Measurements from ENCODE around the gene UBB. TPM values are rescaled to one million over a fixed set of nuclear protein-coding genes. Genes with fewer than 3 reads are reported as not detected.

Gene UBB
- total RNA-seq, 2 experiments from 2014 or later: 1,579 to 1,628 TPM

GRCh38 chr17:16419929-16420271, 39.0 kb downstream of the UBB start:
- Mint-ChIP-seq H3K27ac (peak overlapping the region; percentile 100), H3K4me1 (ENCODE audit: low read depth) (peaks cover 42% of the 10 kb centered on the region), H3K36me3 (ENCODE audit: low read depth) (peaks cover 20% of the 10 kb centered on the region), H3K9me3 (no peaks in the 10 kb centered on the region), H3K4me3 (peak overlapping the region; percentile 60), H3K27me3 (ENCODE audit: low read depth) (no peaks in the 10 kb centered on the region)
- CTCF ChIA-PET: interaction anchor here (0.7 to 5.5 kb wide), 6 partner anchors 9 to 56 kb away, joined by 3 to 46 read pairs (median 4); no protein-coding TSS in a partner anchor
- peak; percentile 71 for DNase-seq
- intact Hi-C loops (cut with micrococcal nuclease): loop anchor here (1.0 to 5.0 kb wide), 4 partner anchors 18 to 393 kb away; no protein-coding TSS in a partner anchor

DNA sequence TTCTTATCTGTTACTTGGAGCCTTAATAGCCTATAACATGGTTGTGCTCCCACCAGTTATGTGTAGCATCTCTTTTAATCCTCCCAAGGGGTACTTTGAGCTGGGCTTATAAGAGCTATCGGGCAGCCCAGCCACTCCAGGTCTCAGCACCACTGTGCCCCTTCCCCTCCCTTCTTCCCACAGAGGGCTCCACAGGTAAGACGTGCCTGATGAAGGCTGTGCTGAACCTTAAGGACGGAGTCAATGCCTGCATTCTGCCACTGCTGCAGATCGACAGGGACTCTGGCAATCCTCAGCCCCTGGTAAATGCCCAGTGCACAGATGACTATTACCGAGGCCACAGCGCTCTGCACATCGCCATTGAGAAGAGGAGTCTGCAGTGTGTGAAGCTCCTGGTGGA, 41.5 kb downstream of the UBB start:
- no peaks in the 10 kb centered on the region for H3K9me3 Mint-ChIP-seq
- intact Hi-C loops (cut with micrococcal nuclease): no loop called here
- no peaks in the 10 kb centered on the region for H3K27me3 Mint-ChIP-seq (ENCODE audit: low read depth)
- H3K4me1 Mint-ChIP-seq (ENCODE audit: low read depth): peaks cover 33% of the 10 kb centered on the region
- peaks cover 16% of the 10 kb centered on the region for H3K36me3 Mint-ChIP-seq (ENCODE audit: low read depth)
- CTCF ChIA-PET: no interaction called here
- H3K27ac Mint-ChIP-seq: peak overlapping the region; percentile 30
- H3K4me3 Mint-ChIP-seq: no peak overlapping the region
- no peak for DNase-seq

DNA sequence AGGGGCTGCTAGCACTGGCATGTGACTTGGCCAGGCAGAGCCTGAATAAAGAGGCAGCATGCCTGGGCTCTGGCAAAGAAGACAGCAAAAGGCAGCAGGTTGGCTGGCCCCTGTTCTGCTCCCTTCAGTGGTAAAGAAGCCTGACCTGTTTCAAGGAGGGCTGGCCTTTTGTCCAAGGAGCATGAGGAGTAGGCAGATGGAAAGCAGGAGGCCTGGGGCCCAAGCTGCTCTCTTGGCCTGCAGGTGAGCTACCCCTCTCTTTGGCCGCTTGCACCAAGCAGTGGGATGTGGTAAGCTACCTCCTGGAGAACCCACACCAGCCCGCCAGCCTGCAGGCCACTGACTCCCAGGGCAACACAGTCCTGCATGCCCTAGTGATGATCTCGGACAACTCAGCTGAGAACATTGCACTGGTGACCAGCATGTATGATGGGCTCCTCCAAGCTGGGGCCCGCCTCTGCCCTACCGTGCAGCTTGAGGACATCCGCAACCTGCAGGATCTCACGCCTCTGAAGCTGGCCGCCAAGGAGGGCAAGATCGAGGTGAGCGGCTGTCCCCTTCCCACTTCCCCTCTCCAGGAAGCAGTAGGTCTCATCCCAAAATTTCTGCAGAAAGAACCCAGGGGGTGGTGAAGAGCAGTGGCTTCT, 42.5 kb downstream of the UBB start:
- Mint-ChIP-seq H3K27me3 (ENCODE audit: low read depth) (no peaks in the 10 kb centered on the region), H3K9me3 (no peaks in the 10 kb centered on the region), H3K4me1 (ENCODE audit: low read depth) (peaks cover 26% of the 10 kb centered on the region), H3K27ac (no peak overlapping the region), H3K4me3 (no peak overlapping the region), H3K36me3 (ENCODE audit: low read depth) (peaks cover 11% of the 10 kb centered on the region)
- no peak for DNase-seq
- CTCF ChIA-PET: interaction anchor here (0.8 to 1.0 kb wide), 2 partner anchors 8 to 15 kb away, joined by 3 read pairs; no protein-coding TSS in a partner anchor
- intact Hi-C loops (cut with micrococcal nuclease): no loop called here

GRCh38 chr17:16425202-16425601, 44.3 kb downstream of the UBB start:
- Mint-ChIP-seq H3K27ac (no peak overlapping the region), H3K4me3 (no peak overlapping the region), H3K36me3 (ENCODE audit: low read depth) (peaks cover 12% of the 10 kb centered on the region), H3K4me1 (ENCODE audit: low read depth) (peaks cover 8% of the 10 kb centered on the region), H3K27me3 (ENCODE audit: low read depth) (no peaks in the 10 kb centered on the region), H3K9me3 (no peaks in the 10 kb centered on the region)
- CTCF ChIA-PET: interaction anchor here (0.7 kb wide), 1 partner anchor 62 kb away, joined by 3 read pairs; no protein-coding TSS in a partner anchor
- intact Hi-C loops (cut with micrococcal nuclease): no loop called here
- no peak for DNase-seq

DNA sequence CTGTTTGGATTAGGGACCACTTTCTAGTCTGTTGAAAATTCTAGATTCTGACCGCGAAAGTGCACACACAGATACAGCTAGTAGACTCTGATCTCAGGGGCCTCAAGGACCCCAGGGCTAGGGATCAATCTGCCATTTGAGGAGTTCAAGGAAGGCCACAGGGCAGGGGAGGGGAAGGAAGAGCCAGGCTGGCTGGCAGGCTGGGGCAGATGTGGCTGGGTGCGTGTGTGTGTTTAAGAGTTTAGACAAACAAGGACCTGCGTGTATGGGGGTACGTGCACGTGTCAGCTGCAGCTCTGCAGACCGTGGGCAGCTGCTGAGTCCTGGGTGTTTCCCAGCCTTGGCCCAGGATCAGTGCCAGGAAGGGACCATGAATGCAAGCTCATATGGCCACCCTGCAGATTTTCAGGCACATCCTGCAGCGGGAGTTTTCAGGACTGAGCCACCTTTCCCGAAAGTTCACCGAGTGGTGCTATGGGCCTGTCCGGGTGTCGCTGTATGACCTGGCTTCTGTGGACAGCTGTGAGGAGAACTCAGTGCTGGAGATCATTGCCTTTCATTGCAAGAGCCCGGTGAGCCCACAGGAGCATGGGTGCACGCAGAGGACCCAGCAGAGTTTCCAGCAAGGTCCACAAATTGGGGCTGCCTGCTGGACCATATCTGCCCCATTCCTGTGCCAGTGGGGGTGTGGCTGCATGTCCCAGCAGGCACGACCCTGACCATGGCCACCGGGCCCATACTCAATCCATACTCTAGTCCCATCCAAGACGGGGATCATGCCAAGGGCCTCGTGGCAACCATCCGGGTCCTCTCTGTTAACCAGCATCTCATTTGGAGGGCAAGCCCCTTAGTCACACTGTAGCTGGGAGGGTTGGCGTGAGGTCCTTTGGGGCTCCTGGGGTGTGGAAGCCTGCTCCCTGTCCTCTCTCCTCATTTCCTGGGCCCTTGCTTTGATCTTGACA, 45.1 kb downstream of the UBB start:
- intact Hi-C loops (cut with micrococcal nuclease): no loop called here
- Mint-ChIP-seq H3K27ac (no peak overlapping the region), H3K4me3 (no peak overlapping the region), H3K4me1 (ENCODE audit: low read depth) (peaks cover 2% of the 10 kb centered on the region), H3K9me3 (no peaks in the 10 kb centered on the region), H3K36me3 (ENCODE audit: low read depth) (peaks cover 8% of the 10 kb centered on the region), H3K27me3 (ENCODE audit: low read depth) (no peaks in the 10 kb centered on the region)
- CTCF ChIA-PET: interaction anchor here (0.7 kb wide), 1 partner anchor 63 kb away, joined by 3 read pairs; no protein-coding TSS in a partner anchor
- DNase-seq: no peak

- intact Hi-C loops (cut with micrococcal nuclease): no loop called here
- peaks cover 2% of the 10 kb centered on the region for H3K4me1 Mint-ChIP-seq (ENCODE audit: low read depth)
- DNase-seq: no peak
- CTCF ChIA-PET: interaction anchor here (1.1 to 3.8 kb wide), 5 partner anchors 9 to 95 kb away, joined by 3 to 17 read pairs (median 8); partner anchors contain the start of gene TRPV2
- H3K27me3 Mint-ChIP-seq (ENCODE audit: low read depth): no peaks in the 10 kb centered on the region
- H3K4me3 Mint-ChIP-seq: no peak overlapping the region
- H3K9me3 Mint-ChIP-seq: no peaks in the 10 kb centered on the region
- peaks cover 8% of the 10 kb centered on the region for H3K36me3 Mint-ChIP-seq (ENCODE audit: low read depth)
- H3K27ac Mint-ChIP-seq: no peak overlapping the region
Observed at GRCh38 chr17:16427020-16427419, 46.1 kb downstream of the UBB start.

- peaks cover 4% of the 10 kb centered on the region for H3K36me3 Mint-ChIP-seq (ENCODE audit: low read depth)
- CTCF ChIA-PET: interaction anchor here (0.6 to 3.8 kb wide), 9 partner anchors 9 to 95 kb away, joined by 3 to 17 read pairs (median 6); partner anchors contain the start of gene TRPV2
- DNase-seq: peak; percentile 64
- H3K27me3 Mint-ChIP-seq (ENCODE audit: low read depth): no peaks in the 10 kb centered on the region
- H3K4me3 Mint-ChIP-seq: no peak overlapping the region
- intact Hi-C loops (cut with micrococcal nuclease): no loop called here
- no peak overlapping the region for H3K27ac Mint-ChIP-seq
- H3K4me1 Mint-ChIP-seq (ENCODE audit: low read depth): peaks cover 2% of the 10 kb centered on the region
- H3K9me3 Mint-ChIP-seq: no peaks in the 10 kb centered on the region
Observed at GRCh38 chr17:16428098-16428882, 47.4 kb downstream of the UBB start.

- H3K36me3 Mint-ChIP-seq (ENCODE audit: low read depth): peaks cover 4% of the 10 kb centered on the region
- CTCF ChIA-PET: interaction anchor here (0.6 to 3.8 kb wide), 5 partner anchors 9 to 92 kb away, joined by 3 to 17 read pairs (median 12); no protein-coding TSS in a partner anchor
- H3K4me3 Mint-ChIP-seq: no peak overlapping the region
- no peaks in the 10 kb centered on the region for H3K9me3 Mint-ChIP-seq
- no peaks in the 10 kb centered on the region for H3K27me3 Mint-ChIP-seq (ENCODE audit: low read depth)
- DNase-seq: no peak
- intact Hi-C loops (cut with micrococcal nuclease): no loop called here
- peaks cover 2% of the 10 kb centered on the region for H3K4me1 Mint-ChIP-seq (ENCODE audit: low read depth)
- peak overlapping the region; percentile 58 for H3K27ac Mint-ChIP-seq
Observed at GRCh38 chr17:16429083-16429482, 48.2 kb downstream of the UBB start.

GRCh38 chr17:16430650-16431049, 49.8 kb downstream of the UBB start:
- H3K27ac Mint-ChIP-seq: no peak overlapping the region
- no peak for DNase-seq
- H3K9me3 Mint-ChIP-seq: no peaks in the 10 kb centered on the region
- H3K27me3 Mint-ChIP-seq (ENCODE audit: low read depth): no peaks in the 10 kb centered on the region
- CTCF ChIA-PET: interaction anchor here (3.0 to 3.8 kb wide), 2 partner anchors 8 to 11 kb away, joined by 13 to 17 read pairs; no protein-coding TSS in a partner anchor
- intact Hi-C loops (cut with micrococcal nuclease): no loop called here
- H3K4me3 Mint-ChIP-seq: no peak overlapping the region
- H3K36me3 Mint-ChIP-seq (ENCODE audit: low read depth): peaks cover 4% of the 10 kb centered on the region
- H3K4me1 Mint-ChIP-seq (ENCODE audit: low read depth): peaks cover 4% of the 10 kb centered on the region

GRCh38 chr17:16432017-16432416, 51.1 kb downstream of the UBB start:
- intact Hi-C loops (cut with micrococcal nuclease): no loop called here
- Mint-ChIP-seq H3K27me3 (ENCODE audit: low read depth) (no peaks in the 10 kb centered on the region), H3K36me3 (ENCODE audit: low read depth) (peaks cover 3% of the 10 kb centered on the region), H3K9me3 (no peaks in the 10 kb centered on the region), H3K4me3 (no peak overlapping the region), H3K27ac (no peak overlapping the region), H3K4me1 (ENCODE audit: low read depth) (peaks cover 5% of the 10 kb centered on the region)
- no peak for DNase-seq
- CTCF ChIA-PET: interaction anchor here (0.8 to 1.4 kb wide), 3 partner anchors 16 to 68 kb away, joined by 3 to 4 read pairs (median 3); partner anchors contain the start of gene TRPV2

All from activated naive CD4-positive, alpha-beta T cell treated with anti-CD3 and anti-CD28 coated beads for 36 hours (primary cell).